ENCODE measurements around the gene ESR2.

DNA sequence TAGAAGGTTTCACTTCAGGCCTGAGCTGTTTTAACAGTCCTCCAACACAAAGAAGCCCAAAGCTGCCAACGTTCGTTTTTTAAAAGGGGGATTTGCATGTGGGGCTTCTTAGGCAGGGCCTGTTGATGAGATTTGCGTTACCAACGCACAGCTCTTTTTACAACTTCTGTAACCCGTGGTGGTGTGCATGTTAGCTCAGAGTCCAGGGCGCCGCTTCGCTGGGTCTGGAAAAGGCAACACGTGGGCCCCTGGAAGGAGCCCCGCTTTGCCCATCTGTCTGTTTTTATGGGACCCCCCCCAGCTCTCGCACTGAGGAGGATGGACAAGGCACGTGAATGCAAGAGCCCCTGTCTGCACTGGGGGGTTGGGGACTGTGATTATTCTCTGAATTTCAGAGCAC, 84.0 kb downstream of the ESR2 start:
- no peak for TF ChIP-seq CTCF (conservative IDR thresholded peaks at IDR 0.05 in 1 of 2, IDR thresholded peaks at IDR 0.05 in 1 of 2; ENCODE audit: extremely low read depth in 1 of 2, insufficient read depth in 1 of 2, low read depth in 1 of 2, low read length in 2 of 2)
- no peak for TF ChIP-seq EZH2 (IDR thresholded peaks at IDR 0.05; ENCODE audit: borderline replicate concordance, low read length)

Data from mammary epithelial cell (primary cell).